ENCODE data around the gene ELMO3. TPM values are rescaled to one million over a fixed set of nuclear protein-coding genes. Genes with fewer than 3 reads are reported as not detected.

The ELMO3 gene
- total and polyA plus RNA-seq, 2 of the 13 experiments (the other 11 are each of a cell fraction or from before 2014, with no cell fraction given) = 2.6 to 4.0 TPM

DNA sequence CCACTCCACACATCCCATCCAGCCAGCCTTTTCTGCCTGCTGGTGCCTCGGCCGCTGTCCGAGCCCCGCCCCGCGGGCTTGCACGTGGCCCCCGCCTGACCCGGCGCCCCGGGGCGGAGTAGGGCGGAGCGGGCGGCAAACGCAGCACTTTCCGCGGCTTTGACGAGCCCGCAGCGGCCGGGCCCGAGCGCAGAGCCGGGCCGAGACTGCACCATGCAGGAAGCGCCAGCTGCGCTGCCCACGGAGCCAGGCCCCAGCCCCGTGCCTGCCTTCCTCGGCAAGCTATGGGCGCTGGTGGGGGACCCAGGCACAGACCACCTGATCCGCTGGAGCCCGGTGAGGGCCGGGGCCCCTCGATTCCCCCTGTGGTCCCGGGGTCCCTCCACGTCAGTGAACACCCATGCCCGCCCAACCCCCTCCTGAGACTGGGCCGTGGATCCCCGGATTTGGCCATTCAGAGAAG is 34.3 kb upstream of the ELMO3 start, which contains the start of gene HSF4 (continued):
- TF ChIP-seq ZNF512B (CRISPR knock-in tag; IDR thresholded peaks at IDR 0.05; ENCODE audit: borderline replicate concordance) (no peak), AHR (CRISPR knock-in tag; IDR thresholded peaks at IDR 0.05) (no peak), ZNF724P (CRISPR knock-in tag; IDR thresholded peaks at IDR 0.05; ENCODE audit: borderline replicate concordance) (peak; percentile 91; the same call in 1 of the 2 replicates), MBNL3 (CRISPR knock-in tag; conservative IDR thresholded peaks at IDR 0.05) (no peak), XRCC5 (optimal IDR thresholded peaks at IDR 0.05; ENCODE audit: low read length) (peak; percentile 56), KDM3A (CRISPR knock-in tag; IDR thresholded peaks at IDR 0.05; ENCODE audit: low read depth) (no peak), KDM1A (CRISPR knock-in tag; IDR thresholded peaks at IDR 0.05) (no peak), SNAPC2 (CRISPR knock-in tag; IDR thresholded peaks at IDR 0.05) (peak; percentile 68), SRY (CRISPR knock-in tag; IDR thresholded peaks at IDR 0.05) (peak; percentile 87; the same call in 1 of the 2 replicates), ZNF879 (CRISPR knock-in tag; IDR thresholded peaks at IDR 0.05) (peak; percentile 69; the same call in 1 of the 2 replicates), ZNF431 (CRISPR knock-in tag; IDR thresholded peaks at IDR 0.05; ENCODE audit: borderline replicate concordance, low read depth) (peak; percentile 90), ZNF335 (CRISPR knock-in tag; IDR thresholded peaks at IDR 0.05) (no peak), KLF6 (CRISPR knock-in tag; IDR thresholded peaks at IDR 0.05) (peak; percentile 88; the same call in 1 of the 2 replicates), ZNF597 (CRISPR knock-in tag; IDR thresholded peaks at IDR 0.05) (0 out of 2 replicates have a peak, but pooled peaks have one; percentile 40), YY1 (IDR thresholded peaks at IDR 0.05; ENCODE audit: insufficient read depth, insufficient replicate concordance, low read depth, low read length) (no peak), ZFX (CRISPR knock-in tag; IDR thresholded peaks at IDR 0.05; ENCODE audit: low read depth) (peak; percentile 85), ZBTB42 (CRISPR knock-in tag; IDR thresholded peaks at IDR 0.05) (no peak), NR2F6 (IDR thresholded peaks at IDR 0.05) (peak; percentile 45; the same call in 1 of the 2 replicates), NR2F6 (CRISPR knock-in tag; IDR thresholded peaks at IDR 0.05) (peak; percentile 92), ZNF124 (CRISPR knock-in tag; IDR thresholded peaks at IDR 0.05) (peak; percentile 81), GABPA (IDR thresholded peaks at IDR 0.05; ENCODE audit: low read depth, low read length) (no peak), GABPA (CRISPR knock-in tag; IDR thresholded peaks at IDR 0.05; ENCODE audit: low read depth) (no peak), KAT7 (CRISPR knock-in tag; IDR thresholded peaks at IDR 0.05; ENCODE audit: borderline replicate concordance) (0 out of 2 replicates have a peak, but pooled peaks have one; percentile 60), ZMYM2 (CRISPR knock-in tag; IDR thresholded peaks at IDR 0.05) (no peak)
- TF ChIP-seq, protein P1, sequence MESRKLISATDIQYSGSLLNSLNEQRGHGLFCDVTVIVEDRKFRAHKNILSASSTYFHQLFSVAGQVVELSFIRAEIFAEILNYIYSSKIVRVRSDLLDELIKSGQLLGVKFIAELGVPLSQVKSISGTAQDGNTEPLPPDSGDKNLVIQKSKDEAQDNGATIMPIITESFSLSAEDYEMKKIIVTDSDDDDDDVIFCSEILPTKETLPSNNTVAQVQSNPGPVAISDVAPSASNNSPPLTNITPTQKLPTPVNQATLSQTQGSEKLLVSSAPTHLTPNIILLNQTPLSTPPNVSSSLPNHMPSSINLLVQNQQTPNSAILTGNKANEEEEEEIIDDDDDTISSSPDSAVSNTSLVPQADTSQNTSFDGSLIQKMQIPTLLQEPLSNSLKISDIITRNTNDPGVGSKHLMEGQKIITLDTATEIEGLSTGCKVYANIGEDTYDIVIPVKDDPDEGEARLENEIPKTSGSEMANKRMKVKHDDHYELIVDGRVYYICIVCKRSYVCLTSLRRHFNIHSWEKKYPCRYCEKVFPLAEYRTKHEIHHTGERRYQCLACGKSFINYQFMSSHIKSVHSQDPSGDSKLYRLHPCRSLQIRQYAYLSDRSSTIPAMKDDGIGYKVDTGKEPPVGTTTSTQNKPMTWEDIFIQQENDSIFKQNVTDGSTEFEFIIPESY (CRISPR knock-in tag; IDR thresholded peaks at IDR 0.05) = peak; percentile 7; the same call in 1 of the 2 replicates
- TF ChIP-seq, protein P2, sequence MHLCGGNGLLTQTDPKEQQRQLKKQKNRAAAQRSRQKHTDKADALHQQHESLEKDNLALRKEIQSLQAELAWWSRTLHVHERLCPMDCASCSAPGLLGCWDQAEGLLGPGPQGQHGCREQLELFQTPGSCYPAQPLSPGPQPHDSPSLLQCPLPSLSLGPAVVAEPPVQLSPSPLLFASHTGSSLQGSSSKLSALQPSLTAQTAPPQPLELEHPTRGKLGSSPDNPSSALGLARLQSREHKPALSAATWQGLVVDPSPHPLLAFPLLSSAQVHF (CRISPR knock-in tag; IDR thresholded peaks at IDR 0.05) = peak; percentile 92

Data from HepG2 (cell line).